ENCODE measurements around the gene UNC119.
A peak's percentile ranks its signal among the peaks of the same experiment; 100 is the strongest.
"Not testable (repeated sequence)": the region's sequence is repeated elsewhere in the genome, so short reads cannot be mapped to it uniquely, and the experiment has no call there.

Gene UNC119

DNA sequence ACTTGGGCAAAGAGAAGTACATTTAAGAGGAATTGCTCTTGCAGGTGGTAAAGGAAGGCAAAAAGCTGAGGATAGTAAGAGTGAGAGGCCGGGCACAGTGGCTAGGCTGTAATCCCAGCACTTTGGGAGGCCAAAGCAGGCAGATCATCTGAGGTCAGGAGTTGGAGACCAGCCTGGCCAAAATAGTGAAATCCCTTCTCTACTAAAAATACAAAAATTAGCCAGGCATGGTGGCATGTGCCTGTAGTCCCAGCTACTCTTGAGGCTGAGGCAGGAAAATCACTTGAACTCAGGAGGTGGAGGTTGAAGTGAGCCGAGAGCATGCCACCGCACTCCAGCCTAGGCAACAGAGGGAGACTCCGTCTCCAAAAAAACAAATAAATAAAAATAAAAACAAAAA lies 30.1 kb downstream of the UNC119 start:
- not testable (repeated sequence) for DNase-seq, ATAC-seq

GRCh38 chr17:28521311-28522085 lies 30.9 kb downstream of the UNC119 start:
- DNase-seq (no peak), ATAC-seq (no peak)

DNA sequence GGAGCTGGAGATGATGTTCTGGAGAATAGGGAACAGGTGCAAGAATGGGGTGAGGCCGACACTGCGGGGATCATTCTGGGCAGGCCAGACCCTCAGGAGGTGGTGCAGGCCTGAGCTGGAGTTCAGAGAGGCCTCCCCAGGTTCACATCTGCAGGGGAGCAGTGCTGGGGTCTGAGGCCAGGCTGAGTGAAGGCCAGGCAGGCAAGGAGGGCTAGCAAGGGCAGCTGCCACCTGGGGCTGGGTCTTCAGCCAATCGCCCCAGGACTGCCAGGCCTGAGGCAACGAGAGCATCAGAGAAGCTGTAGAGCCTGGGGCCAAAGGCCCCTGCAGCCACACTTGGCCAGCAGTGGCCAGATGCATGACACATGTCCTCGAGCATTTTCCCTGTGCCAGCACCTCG lies 31.7 kb downstream of the UNC119 start:
- ATAC-seq (no peak), DNase-seq (no peak)

DNA sequence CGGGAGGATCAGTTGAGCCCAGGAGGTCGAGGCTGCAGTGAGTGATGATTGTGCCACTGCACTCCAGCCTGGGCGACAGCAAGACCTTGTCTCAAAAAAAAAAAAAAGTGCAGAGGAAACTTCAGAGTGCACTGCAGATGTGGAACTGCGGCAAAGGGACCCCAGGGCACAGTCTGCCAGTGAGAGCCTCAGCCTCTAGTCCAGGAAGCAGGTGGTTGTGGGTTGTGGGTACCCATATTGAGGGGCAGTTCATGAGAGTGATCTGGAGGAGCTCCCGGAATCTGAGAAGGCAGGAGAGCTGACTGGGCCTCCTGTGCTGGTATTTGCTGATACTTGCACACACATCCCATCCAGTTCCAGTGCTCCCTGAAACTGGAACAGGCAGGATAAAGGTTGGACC lies 33.2 kb downstream of the UNC119 start:
- ATAC-seq = no peak
- no peak for DNase-seq

GRCh38 chr17:28518578-28518977 lies 33.8 kb downstream of the UNC119 start:
- ATAC-seq (no peak), DNase-seq (no peak)

DNA sequence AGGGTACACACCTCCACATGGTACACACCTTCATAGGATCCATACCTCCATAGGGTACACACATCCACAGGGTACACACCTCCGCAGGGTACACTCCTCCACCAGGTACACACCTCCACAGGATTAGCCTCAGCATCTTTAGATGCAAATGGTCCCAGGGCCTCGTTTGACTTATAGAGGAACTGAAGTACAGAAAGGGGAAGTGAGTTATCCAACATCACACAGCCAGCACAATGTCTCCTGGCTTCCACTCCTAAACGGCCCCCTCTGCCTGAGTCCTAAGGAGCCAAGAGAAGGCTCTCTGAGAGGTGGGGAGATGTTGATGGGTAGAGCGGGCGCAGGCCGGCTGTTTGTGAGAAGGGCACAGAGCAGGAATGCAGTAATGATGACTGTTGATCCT lies 34.3 kb downstream of the UNC119 start:
- ATAC-seq (no peak), DNase-seq (no peak)

DNA sequence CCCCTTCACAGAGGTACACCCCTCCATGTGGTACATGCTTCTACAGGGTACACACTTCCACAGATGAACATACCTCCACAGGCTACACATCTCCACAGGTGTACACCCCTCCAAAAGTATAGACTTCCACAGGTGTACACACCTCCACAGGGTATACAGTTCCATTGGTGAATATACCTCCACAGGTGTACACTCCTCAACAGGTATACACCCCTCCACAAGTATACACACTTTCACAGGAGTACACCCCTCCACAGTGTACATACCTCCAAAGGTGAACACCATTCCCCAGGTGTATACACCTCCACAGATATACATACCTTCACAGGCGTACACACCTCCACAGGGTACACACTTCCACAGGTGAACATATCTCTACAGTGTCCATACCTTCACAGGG lies 36.9 kb downstream of the UNC119 start:
- ATAC-seq = no peak
- DNase-seq = no peak

GRCh38 chr17:28514561-28515002 lies 37.8 kb downstream of the UNC119 start:
- ATAC-seq = no peak

GRCh38 chr17:28513476-28513875 lies 38.9 kb downstream of the UNC119 start:
- no peak for ATAC-seq
- DNase-seq = no peak

More at GRCh38 chr17:28514561-28515002, 37.8 kb downstream of the UNC119 start:
- no peak for DNase-seq

DNA sequence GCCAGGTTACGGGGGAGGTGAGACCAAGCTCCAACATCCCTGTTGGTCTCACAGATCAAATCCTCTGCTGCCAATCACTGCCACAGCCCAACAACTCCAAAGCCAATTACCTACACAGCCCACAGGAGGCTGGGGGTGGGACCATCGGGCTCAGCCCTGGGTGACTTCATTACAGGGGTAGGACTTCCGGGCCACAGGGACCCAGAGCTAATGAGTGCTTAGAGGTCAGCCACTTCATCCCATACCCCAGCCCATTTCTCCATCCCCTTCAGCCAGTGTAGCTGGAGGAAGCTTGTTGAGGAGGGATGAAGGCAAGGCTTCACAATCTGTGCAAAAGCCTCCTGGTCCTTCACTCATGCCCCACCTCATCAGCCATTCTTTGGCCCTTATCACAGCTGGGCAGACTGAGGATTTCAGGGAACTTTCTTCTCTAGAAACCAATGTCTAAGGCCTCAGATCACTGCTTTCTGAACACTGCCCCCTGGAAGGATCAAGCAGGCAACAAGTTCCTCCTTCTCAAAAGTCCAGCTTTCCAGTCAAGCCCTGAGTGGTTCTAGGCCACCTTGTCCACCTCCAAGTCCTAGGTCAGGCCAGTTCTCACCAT lies 40.5 kb downstream of the UNC119 start:
- ATAC-seq = no peak

GRCh38 chr17:28509789-28510188 lies 42.6 kb downstream of the UNC119 start:
- DNase-seq = no peak
- no peak for ATAC-seq

More for the DNA sequence above, 40.5 kb downstream of the UNC119 start:
- no peak for DNase-seq

DNA sequence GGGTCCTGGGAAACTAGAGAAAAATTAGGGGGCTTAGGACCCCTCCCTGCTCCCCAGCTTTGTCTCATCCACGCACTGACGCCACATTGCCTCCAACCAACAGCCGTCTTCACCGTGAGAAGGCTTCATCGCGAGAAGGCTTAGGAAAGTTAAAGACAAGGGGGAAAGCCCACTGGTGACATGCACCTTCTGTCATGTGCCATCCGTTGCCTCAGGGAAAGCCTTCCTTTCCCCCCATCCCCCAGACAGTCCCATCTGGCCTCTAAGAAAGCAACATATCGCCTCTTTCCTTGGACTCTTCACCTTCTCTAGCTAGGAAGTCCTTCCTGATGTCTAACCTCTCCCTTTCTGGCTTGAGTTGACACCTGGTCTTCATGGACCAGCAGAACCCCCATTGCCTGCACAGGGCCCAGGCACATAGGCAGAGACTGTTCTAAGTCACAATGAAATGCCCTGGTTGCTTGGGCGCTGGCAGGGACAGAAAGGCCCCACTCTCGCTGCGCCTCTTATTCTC lies 44.2 kb downstream of the UNC119 start:
- ATAC-seq = no peak

DNA sequence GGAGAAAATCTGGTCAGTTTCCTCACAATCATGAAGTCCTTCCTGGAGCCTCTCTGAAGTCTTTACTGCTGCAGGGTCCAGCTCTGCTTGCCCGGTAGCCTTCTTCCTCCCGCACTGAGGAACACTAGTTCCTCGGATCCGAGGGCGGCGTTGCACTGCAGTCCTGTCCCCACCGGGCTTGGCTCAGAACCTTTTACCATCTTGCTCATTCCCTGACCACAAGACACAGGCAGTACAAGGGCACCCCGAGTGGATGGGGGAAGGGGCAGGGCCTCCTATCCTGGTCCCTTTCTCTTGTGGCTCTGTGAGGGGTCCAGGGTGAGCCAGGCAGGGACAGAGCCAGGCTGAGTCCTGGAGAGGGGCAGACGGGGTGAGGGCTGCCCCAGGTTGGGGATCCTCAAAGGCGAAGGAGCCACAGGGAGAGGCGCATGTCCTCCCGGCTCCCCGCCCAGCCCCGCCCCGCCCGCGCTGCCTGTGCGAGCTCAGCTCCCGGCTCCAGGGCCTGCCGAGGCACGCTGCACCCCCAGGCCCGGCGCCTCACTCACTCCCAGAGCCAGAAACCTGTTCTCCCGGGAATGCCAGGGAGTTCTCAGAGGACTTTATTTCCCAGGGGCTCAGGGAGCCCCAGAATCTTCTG lies 44.7 kb downstream of the UNC119 start:
- DNase-seq (no peak), ATAC-seq (no peak)

More for the DNA sequence above, 44.2 kb downstream of the UNC119 start:
- DNase-seq = no peak

DNA sequence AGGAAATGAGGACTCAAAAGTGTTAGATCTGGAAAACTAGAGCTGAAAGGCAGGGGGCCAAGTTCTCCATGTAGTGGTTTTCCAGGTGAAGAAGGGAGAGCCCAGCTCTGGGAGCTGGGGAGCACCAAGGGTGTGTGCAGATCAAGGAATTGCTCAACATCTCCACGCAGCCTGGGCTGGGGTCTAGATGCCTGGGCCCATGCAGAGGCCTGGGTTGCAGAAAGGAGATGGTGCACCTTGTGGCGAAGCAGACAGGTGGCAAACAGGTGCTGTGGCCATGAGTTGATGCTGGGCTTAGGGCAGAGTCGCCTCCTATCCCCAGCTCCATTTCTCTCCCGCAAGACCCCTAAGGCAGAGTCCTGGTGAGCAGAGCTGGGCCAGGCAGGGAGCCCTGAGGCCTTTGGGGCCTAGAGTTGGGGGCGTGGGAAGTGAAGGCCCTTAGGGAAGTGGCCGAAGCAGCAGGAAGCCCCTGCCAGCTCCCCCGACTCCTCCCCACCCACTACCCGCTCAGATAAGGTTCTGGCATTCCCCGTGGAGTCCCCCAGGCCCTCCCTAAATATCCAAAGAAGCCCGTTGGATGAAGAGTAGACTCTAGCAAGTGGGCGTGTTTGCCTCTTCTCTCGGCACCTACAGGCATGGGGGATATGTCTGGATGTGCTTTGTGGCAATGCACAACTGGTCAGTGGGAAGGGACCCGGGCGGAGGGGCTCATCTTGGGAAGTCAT lies 45.5 kb downstream of the UNC119 start:
- DNase-seq (no peak), ATAC-seq (no peak)

DNA sequence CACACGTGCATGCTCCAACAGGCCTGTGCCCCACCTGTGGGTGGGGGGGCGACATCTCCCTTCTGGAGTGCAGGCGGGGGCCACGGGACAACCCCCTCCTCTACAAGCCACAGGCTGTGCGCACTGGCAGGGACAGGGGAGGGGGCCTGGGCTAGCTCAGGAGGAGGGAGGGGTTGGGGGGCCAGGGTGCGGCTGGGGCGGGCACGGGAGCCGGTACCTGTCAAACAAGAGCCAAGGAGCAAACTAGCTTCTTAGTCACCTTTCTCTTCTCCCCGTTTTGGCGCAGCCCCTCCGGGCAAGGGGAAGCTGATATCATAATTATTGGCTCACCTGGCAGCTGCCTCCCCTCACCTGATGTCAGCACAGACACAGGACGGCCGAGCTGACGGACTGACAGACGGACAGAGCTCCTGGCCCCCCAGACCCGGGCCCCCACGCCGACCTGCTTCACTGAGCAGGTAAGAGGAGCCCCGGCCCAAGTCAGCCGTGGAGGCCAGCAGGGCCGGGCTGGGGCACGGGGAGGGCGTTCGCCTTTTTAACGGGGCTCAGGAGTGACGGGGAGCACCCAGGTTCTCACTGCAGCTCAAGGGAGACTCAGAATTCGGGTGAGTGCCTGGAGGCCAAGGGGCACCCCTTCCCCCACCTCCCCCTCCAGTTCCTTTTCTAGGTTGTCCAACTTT lies 46.3 kb downstream of the UNC119 start, which contains the start of gene FOXN1:
FOXN1 (plus strand) TSS at position 363 of the 680 bp plus-strand sequence. CDS start 17,622 bp downstream, outside the sequence.
- no peak for DNase-seq
- no peak for ATAC-seq

DNA sequence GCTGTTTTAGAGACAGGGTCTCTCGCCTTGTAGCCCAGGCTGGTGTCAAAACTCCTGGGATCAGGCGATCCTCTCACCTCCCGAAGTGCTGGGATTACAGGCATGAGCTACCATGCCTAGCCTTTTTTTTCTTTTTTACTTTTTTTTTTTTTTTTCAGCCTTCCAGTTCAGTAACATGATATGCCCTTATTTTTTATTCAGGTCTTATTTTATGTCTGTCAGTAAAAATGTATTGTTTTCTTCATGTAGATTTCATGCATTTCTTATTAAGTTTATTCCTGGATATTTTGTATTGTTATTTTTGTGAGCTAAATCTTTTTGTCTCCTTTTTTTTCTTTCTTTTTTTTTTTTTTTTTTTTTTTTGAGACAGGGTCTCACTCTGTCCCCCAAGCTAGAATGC lies 49.0 kb downstream of the UNC119 start:
- DNase-seq (no peak), ATAC-seq (no peak)

- ATAC-seq (no peak), DNase-seq (no peak)
Observed at GRCh38 chr17:28501421-28502284, 50.8 kb downstream of the UNC119 start.

GRCh38 chr17:28500712-28501379 lies 51.6 kb downstream of the UNC119 start:
- ATAC-seq (peak; percentile 20), DNase-seq (no peak)

- DNase-seq (no peak), ATAC-seq (no peak)
Observed at GRCh38 chr17:28499684-28500357, 52.6 kb downstream of the UNC119 start.

DNA sequence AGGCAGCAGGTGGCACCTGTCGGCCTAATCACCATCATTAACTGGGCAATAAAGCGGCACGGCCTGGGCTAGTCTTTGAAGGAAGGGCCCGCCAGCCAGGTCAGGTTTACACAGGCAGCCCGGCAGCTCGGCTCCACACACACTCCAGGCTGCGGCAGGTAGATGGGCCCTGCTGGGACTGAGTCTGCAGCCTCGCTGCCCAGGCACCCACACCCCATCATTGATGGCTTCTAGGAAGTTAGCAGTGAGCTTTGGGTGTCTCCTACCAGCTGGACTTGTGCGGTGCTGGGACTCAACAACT lies 53.1 kb downstream of the UNC119 start:
- ATAC-seq (no peak), DNase-seq (no peak)

All from stimulated activated naive CD8-positive, alpha-beta T cell treated with anti-CD3 and anti-CD28 coated beads, Interleukin-15, Interleukin-2, amounts not matched to agents 100 U/mL and 50 U/mL, for 24 hours (primary cell).